ENCODE results near the gene SUSD4.

SUSD4 gene

DNA sequence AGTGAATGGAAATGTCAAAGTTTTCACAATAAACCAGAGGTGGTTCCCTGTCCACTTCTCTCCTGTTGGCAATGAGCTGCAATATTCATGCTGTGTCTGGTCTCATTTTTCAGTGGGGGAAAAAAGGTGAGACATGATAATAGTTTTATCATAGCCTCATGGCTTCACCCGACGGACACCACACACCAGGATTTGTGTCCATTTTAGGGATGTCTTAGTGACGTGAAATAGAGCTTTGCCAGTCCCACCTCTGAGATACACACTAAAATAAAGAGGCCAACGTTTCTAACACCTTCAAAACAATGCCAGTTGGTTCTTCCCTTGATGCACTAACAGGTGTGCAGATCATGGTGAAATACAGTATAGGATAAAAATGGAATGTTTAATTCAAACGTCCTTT is 129.4 kb downstream of the SUSD4 start:
- TF ChIP-seq, protein P1, sequence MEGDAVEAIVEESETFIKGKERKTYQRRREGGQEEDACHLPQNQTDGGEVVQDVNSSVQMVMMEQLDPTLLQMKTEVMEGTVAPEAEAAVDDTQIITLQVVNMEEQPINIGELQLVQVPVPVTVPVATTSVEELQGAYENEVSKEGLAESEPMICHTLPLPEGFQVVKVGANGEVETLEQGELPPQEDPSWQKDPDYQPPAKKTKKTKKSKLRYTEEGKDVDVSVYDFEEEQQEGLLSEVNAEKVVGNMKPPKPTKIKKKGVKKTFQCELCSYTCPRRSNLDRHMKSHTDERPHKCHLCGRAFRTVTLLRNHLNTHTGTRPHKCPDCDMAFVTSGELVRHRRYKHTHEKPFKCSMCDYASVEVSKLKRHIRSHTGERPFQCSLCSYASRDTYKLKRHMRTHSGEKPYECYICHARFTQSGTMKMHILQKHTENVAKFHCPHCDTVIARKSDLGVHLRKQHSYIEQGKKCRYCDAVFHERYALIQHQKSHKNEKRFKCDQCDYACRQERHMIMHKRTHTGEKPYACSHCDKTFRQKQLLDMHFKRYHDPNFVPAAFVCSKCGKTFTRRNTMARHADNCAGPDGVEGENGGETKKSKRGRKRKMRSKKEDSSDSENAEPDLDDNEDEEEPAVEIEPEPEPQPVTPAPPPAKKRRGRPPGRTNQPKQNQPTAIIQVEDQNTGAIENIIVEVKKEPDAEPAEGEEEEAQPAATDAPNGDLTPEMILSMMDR (conservative IDR thresholded peaks at IDR 0.05; ENCODE audit: low read depth, low read length), result no peak
- H3K4me3 ChIP-seq (ENCODE audit: low read length), result no peak overlapping the region
- DNase-seq (ENCODE audit: low read depth), result no peak

DNA sequence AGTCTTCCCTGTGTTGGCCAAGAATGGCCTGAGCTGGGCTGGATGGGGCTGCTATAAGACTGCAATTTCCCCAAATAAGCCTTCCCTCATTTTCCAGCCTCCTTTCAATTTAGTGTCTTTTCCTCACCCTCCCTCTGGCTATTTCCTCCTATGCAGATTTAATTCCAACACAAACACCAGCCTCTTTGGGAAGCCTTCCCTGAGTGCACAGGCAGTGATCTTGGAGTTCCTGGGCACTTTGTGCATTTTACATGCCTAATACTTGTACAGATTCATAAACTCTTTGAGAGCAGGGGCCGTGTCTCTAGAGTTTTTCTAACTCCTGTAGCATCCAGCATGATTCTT is 129.8 kb downstream of the SUSD4 start:
- TF ChIP-seq, protein P1 (conservative IDR thresholded peaks at IDR 0.05; ENCODE audit: low read depth, low read length), result no peak
- no peak for DNase-seq (ENCODE audit: low read depth)
- no peak overlapping the region for H3K4me3 ChIP-seq (ENCODE audit: low read length)

DNA sequence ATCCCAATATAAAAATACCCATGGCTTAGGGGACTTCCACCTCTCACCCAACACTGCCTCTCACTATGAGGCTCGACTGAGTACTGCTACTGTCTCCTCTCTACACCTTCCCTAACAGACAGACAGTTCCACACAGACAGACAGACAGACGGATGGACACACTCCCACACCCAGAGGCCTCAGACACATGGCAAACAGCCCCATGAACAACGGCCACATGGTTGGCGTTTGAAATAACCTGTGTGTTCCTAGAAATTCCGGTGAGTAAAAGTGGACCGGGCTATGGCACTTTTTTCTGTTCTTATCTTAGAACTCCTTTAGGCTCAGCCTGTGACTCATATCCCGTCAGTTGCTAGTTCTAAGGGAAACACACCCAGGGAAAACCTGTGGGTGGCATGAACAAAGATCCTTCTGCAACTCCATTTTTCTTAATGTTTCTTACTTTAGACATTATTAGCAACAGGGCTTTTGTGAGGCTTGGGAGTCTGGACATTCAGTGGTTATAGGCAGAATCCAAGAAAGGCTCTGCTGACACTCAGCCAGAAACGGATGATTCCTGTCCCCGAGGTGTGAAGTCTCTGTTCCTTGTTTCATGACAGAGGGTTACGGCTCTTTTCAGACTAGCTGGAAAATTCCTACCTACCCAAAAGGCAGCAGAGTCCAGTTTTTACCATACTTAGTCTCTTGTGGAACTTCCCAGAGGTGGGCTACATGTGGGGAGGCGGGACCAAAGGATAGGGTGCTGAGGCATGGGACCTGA is 130.4 kb downstream of the SUSD4 start:
- DNase-seq (ENCODE audit: low read depth), result peak; percentile 60
- TF ChIP-seq, protein P1 (conservative IDR thresholded peaks at IDR 0.05; ENCODE audit: low read depth, low read length), result no peak

DNA sequence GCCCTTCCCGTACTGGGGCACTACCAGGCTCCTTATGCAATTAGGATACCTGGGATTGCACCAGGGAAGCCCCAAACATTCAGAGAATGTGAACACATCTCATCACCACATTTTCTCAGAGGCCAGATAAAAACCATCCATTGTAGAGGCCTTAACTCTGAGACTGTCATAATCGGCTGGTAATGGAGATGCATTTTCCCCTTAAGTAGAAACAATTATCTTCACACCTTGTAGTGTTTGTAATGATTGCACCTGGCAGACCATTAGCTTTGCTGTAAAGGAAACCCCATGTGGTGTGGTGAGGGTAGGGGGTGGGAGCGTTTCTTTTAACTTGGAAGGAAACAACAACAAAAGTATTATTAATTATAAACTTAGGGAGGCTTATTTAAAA is 131.0 kb downstream of the SUSD4 start:
- TF ChIP-seq, protein P1 (conservative IDR thresholded peaks at IDR 0.05; ENCODE audit: low read depth, low read length), result no peak
- H3K4me3 ChIP-seq (ENCODE audit: low read length), result no peak overlapping the region
- no peak for DNase-seq (ENCODE audit: low read depth)

More for the DNA sequence above, 130.4 kb downstream of the SUSD4 start:
- no peak overlapping the region for H3K4me3 ChIP-seq (ENCODE audit: low read length)

DNA sequence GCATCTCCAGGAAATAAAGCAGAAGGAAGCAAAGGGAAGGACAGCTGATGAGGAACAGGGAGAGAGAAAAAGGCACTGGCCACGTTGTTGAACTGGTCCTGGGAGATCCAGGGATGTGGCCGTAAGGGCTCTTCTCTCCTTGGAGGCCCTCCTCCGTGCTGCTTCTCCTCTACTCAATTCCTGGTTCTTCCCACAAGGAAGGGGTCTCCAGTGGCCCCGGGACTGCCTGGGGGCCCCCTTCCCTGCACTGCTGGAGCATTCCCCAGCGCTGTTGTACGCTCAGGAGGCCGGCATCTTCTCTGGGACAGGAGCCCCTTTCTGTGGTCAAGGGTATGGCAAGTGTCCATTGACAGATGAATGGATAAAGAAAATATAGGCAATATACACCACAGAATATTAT is 132.4 kb downstream of the SUSD4 start:
- no peak for DNase-seq (ENCODE audit: low read depth)
- TF ChIP-seq, protein P1 (conservative IDR thresholded peaks at IDR 0.05; ENCODE audit: low read depth, low read length), result no peak
- no peak overlapping the region for H3K4me3 ChIP-seq (ENCODE audit: low read length)

DNA sequence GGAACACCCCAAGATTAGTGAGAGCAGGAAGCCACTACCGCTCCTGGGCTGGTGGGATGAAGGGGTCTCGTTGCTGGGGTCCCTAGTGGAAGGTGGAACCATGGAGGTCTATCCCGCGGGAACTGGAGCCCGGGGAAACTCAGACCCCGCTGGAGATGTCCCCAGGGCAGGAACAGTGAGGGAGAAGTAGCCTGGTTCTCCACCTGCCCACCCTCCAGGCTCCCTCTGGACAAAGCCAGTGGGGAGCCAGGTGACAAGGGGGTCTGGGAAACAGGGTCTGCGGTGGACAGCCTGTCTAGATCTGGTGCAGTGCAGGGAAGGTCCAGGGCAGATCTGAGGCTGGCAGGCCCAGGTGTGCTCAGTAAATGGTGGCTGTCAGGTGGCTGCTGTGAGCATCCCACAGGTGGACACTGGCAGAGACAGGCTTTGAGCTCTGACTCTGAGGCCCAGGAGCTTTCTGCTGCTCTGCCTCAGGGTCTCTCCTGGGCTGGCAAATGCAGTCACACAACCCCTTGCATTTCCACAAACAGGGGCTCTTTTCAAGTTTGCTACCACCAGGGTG is 132.9 kb downstream of the SUSD4 start:
- TF ChIP-seq, protein P1 (conservative IDR thresholded peaks at IDR 0.05; ENCODE audit: low read depth, low read length), result no peak

More for the DNA sequence above, 132.9 kb downstream of the SUSD4 start:
- DNase-seq (ENCODE audit: low read depth), result no peak
- H3K4me3 ChIP-seq (ENCODE audit: low read length), result no peak overlapping the region
